Omental fat pad (tissue), 4 donors: Measurements from ENCODE around the gene PHGDH. TPM values are rescaled to one million over a fixed set of nuclear protein-coding genes. Genes with fewer than 3 reads are reported as not detected.
"Not testable (repeated sequence)": the region's sequence is repeated elsewhere in the genome, so short reads cannot be mapped to it uniquely, and the experiment has no call there.

Experiments used
- ATAC-seq: fragments of 150-250 bp; one replicate; pipeline ENCODE4 v1.9.1; 2016; ENCODE audit warnings: mild to moderate bottlenecking, moderate library complexity; ENCODE audit not compliant: low FRiP score
- DNase-seq: peaks from one replicate; pipeline ENCODE4 v3.0.0-alpha.2; 2019; ENCODE audit warnings: low spot score
- CTCF ChIP-seq, 3 donors: fragments of 450-650 bp; IDR thresholded peaks; one replicate each; pipeline ENCODE4 v1.5.1; 2016 to 2017; ENCODE audit warnings: antibody characterized with exemption in 3 of 3, mild to moderate bottlenecking in 3 of 3, moderate library complexity in 2 of 3
- total RNA-seq, 4 donors: library from RNA; depleted of rRNA; stranded (reverse); fragments of >200 nt; gene quantifications; one replicate each; pipeline ENCODE4 v1.1.0, GENCODE V29; 2016

PHGDH gene
- total RNA-seq, 4 donors from 2014 or later = 21.5 to 95.4 (median 28.4) TPM

DNA sequence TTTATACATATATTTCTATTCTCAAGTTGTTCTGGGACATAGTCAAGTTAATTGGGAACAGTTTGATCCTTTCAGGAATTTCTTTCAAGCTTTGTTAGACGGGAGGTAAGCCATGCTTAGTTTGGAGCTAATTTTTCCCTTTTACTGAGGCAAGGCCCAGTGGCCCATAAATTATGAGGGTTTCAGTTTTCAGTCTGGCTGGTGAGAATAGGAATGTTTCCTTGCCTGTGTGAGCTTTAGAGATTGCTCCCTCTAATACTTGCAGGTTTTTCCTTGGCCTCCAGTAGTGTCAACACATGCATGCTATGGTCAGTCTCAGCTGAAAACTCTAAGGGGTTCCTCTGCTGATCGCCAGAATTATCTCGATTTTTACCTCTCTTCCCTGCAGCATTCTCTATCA lies 14.1 kb upstream of the PHGDH start:
- TF ChIP-seq CTCF (IDR thresholded peaks at IDR 0.05) = no peak
- ATAC-seq = no peak
- DNase-seq = no peak

GRCh38 chr1:119700326-119700725 lies 11.4 kb upstream of the PHGDH start:
- no peak for ATAC-seq
- DNase-seq = no peak
- TF ChIP-seq CTCF (IDR thresholded peaks at IDR 0.05) = no peak

GRCh38 chr1:119701659-119702058 lies 10.1 kb upstream of the PHGDH start:
- TF ChIP-seq CTCF (IDR thresholded peaks at IDR 0.05) = no peak
- DNase-seq = no peak
- no peak for ATAC-seq

DNA sequence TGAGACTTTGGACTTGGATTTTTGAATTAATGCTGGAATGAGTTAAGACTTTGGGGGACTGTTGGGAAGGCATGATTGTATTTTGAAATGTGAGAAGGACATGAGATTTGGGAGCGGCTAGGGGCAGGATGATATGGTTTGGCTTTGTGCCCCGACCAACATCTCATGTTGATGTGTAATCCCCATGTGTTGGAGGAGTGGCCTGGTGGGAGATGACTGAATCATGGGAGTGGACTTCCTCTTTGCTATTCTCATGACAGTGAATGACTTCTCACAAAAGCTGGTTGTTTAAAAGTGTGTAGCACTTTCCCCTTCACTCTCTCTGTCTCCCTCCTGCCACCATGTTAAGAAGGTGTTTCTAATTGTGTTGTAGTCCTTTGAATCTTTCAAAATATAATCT lies 9.3 kb upstream of the PHGDH start:
- DNase-seq (no peak), ATAC-seq (no peak)
- TF ChIP-seq CTCF (IDR thresholded peaks at IDR 0.05) = no peak

- DNase-seq (no peak), ATAC-seq (no peak)
- no peak for TF ChIP-seq CTCF (IDR thresholded peaks at IDR 0.05)
These were observed 7.9 kb upstream of the PHGDH start for GRCh38 chr1:119703666-119704450.

DNA sequence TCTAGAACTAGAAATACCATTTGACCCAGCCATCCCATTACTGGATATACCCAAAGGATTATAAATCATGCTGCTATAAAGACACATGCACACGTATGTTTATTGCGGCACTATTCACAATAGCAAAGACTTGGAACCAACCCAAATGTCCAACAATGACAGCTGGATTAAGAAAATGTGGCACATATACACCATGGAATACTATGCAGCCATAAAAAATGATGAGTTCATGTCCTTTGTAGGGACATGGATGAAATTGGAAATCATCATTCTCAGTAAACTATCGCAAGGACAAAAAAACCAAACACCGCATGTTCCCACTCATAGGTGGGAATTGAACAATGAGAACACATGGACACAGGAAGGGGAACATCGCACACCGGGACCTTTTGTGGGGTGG lies 5.1 kb upstream of the PHGDH start:
- not testable (repeated sequence) for ATAC-seq, DNase-seq

DNA sequence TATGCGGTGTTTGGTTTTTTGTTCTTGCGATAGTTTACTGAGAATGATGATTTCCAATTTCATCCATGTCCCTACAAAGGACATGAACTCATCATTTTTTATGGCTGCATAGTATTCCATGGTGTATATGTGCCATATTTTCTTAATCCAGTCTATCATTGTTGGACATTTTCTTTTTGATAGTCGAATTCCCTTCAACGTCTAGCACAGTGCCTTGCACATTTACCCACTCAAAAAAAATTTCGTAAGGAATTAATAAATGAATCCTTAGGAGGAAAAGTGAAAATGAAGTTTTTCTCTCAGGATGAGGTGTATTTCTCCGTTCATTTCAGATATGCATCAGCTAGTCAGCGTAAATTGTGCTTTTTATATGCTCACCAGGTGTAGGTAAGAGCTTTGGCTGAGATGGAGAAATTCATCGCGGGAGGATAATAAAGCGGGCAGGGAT lies 354 bp upstream of the PHGDH start:
- ATAC-seq, DNase-seq: not testable (repeated sequence)

DNA sequence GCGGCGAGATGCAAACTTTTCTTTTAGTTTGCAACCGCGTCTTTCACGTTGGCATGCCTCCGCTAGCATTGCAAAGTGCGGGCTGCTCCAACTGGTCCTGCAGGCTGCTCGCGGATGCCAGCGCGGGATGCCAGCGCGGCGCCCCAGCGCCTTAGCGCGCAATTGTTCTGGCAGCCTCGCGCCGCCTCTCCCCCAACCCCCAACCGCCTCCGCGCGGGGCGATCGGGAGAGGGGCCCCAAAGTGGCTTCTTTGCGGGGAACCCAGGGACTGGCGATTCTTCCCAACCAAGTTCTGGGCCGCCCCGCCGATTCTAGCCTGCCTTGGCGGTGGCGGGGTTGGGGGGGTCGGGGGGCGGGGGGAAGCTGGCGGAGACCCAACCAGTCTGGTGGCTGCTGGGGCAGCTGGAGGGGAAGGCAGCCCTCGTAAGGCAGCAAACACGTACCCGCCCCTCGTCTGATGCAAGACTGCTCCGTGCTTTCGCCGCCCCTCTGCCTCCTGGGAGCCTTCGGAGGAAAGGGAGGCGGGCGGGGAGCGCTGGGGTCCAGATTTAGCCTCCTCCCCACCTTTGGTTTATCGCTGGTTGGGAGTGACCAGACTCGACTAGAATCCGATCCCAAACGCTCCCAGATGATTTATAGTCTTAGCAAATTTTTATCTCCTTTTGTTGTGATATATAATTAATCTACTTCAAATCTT lies 756 bp downstream of the PHGDH start:
- ATAC-seq = peak; percentile 75
- TF ChIP-seq CTCF (IDR thresholded peaks at IDR 0.05) = no peak
- DNase-seq = no peak
